ENCODE data around the gene HSD17B2.
"Not testable (repeated sequence)": the region's sequence is repeated elsewhere in the genome, so short reads cannot be mapped to it uniquely, and the experiment has no call there.

Gene HSD17B2

GRCh38 chr16:82034981-82035612 lies at the start of gene HSD17B2:
TSS of gene HSD17B2 (plus strand) at chr16:82035253. CDS start at chr16:82035425, 172 bp downstream.
- no peak for DNase-seq

GRCh38 chr16:81987121-81987520 lies 47.9 kb upstream of the HSD17B2 start:
- no peak for DNase-seq

- no peak for DNase-seq
Observed at GRCh38 chr16:81987706-81988105, 47.3 kb upstream of the HSD17B2 start.

GRCh38 chr16:81992859-81993258 lies 42.2 kb upstream of the HSD17B2 start:
- DNase-seq: no peak

GRCh38 chr16:81994485-81994884 lies 40.6 kb upstream of the HSD17B2 start:
- no peak for DNase-seq

- DNase-seq: no peak
Observed at GRCh38 chr16:81995651-81996050, 39.4 kb upstream of the HSD17B2 start.

- no peak for DNase-seq
Observed at GRCh38 chr16:81996664-81997509, 38.2 kb upstream of the HSD17B2 start.

GRCh38 chr16:81997738-81998137 lies 37.3 kb upstream of the HSD17B2 start:
- no peak for DNase-seq

GRCh38 chr16:82002831-82003230 lies 32.2 kb upstream of the HSD17B2 start:
- DNase-seq: no peak

GRCh38 chr16:82004601-82005000 lies 30.5 kb upstream of the HSD17B2 start:
- DNase-seq: no peak

GRCh38 chr16:82005027-82005830 lies 29.8 kb upstream of the HSD17B2 start:
- no peak for DNase-seq

GRCh38 chr16:82006036-82006435 lies 29.0 kb upstream of the HSD17B2 start:
- DNase-seq: no peak

GRCh38 chr16:82007189-82007588 lies 27.9 kb upstream of the HSD17B2 start:
- DNase-seq: no peak

- no peak for DNase-seq
Observed at GRCh38 chr16:82008957-82009592, 26.0 kb upstream of the HSD17B2 start.

GRCh38 chr16:82009789-82010188 lies 25.3 kb upstream of the HSD17B2 start:
- not testable (repeated sequence) for DNase-seq

GRCh38 chr16:82010649-82011048 lies 24.4 kb upstream of the HSD17B2 start:
- no peak for DNase-seq

GRCh38 chr16:82011199-82011641 lies 23.8 kb upstream of the HSD17B2 start, which contains the start of gene SDR42E1:
TSS of gene SDR42E1 (minus strand) at chr16:82011470. CDS start at chr16:82000858, 10,612 bp downstream.
- DNase-seq: peak; percentile 9 to 20

GRCh38 chr16:82013139-82013538 lies 21.9 kb upstream of the HSD17B2 start:
- DNase-seq: no peak

GRCh38 chr16:82016263-82016662 lies 18.8 kb upstream of the HSD17B2 start:
- DNase-seq: no peak

GRCh38 chr16:82016964-82017363 lies 18.1 kb upstream of the HSD17B2 start:
- DNase-seq: no peak

GRCh38 chr16:82017911-82018568 lies 17.0 kb upstream of the HSD17B2 start:
- no peak for DNase-seq

- no peak for DNase-seq
Observed at GRCh38 chr16:82019535-82019934, 15.5 kb upstream of the HSD17B2 start.
